Umbilical cord (tissue), 2 donors: ENCODE measurements around the gene CFAP157. TPM values are rescaled to one million over a fixed set of nuclear protein-coding genes. Genes with fewer than 3 reads are reported as not detected.

Experiments used
- DNase-seq: peaks from one replicate; pipeline ENCODE4 v3.0.0-alpha.2; 2015; ENCODE audit warnings: low spot score
- total RNA-seq: library from RNA; depleted of rRNA; stranded (reverse); fragments of >200 nt; gene quantifications from one replicate; pipeline ENCODE4 v1.2.3, GENCODE V29; 2014; ENCODE audit warnings: low replicate concordance; ENCODE audit not compliant: insufficient read depth

The CFAP157 gene
- total RNA-seq, 1 donor from 2014 or later, result 2.9 TPM

GRCh38 chr9:127693143-127693542, 13.6 kb upstream of the CFAP157 start:
- no peak for DNase-seq

GRCh38 chr9:127693697-127694096, 13.1 kb upstream of the CFAP157 start:
- no peak for DNase-seq

GRCh38 chr9:127694890-127695720, 11.7 kb upstream of the CFAP157 start:
- DNase-seq, result no peak

GRCh38 chr9:127697575-127697974, 9.2 kb upstream of the CFAP157 start:
- no peak for DNase-seq

- no peak for DNase-seq
These were observed 8.4 kb upstream of the CFAP157 start for GRCh38 chr9:127698386-127698785.

GRCh38 chr9:127698985-127699670, 7.7 kb upstream of the CFAP157 start:
- peak; percentile 99 for DNase-seq

- DNase-seq, result no peak
These were observed 6.6 kb upstream of the CFAP157 start for GRCh38 chr9:127700140-127700539.

GRCh38 chr9:127700594-127701255, 6.1 kb upstream of the CFAP157 start:
- DNase-seq, result no peak

- no peak for DNase-seq
These were observed 3.4 kb upstream of the CFAP157 start for GRCh38 chr9:127703289-127703946.

- no peak for DNase-seq
These were observed 1.0 kb upstream of the CFAP157 start for GRCh38 chr9:127705577-127706379.

- no peak for DNase-seq
These were observed 978 bp downstream of the CFAP157 start for GRCh38 chr9:127707766-127708165.

GRCh38 chr9:127708952-127709587, 2.3 kb downstream of the CFAP157 start:
- no peak for DNase-seq

GRCh38 chr9:127710204-127710783, 3.5 kb downstream of the CFAP157 start:
- DNase-seq, result no peak

- DNase-seq, result no peak
These were observed 4.5 kb downstream of the CFAP157 start for GRCh38 chr9:127711226-127711701.

- no peak for DNase-seq
These were observed 5.1 kb downstream of the CFAP157 start for GRCh38 chr9:127711831-127712274.

GRCh38 chr9:127712371-127712770, 5.6 kb downstream of the CFAP157 start:
- no peak for DNase-seq

- DNase-seq, result no peak
These were observed 6.1 kb downstream of the CFAP157 start for GRCh38 chr9:127712867-127713266.

- no peak for DNase-seq
These were observed 7.4 kb downstream of the CFAP157 start for GRCh38 chr9:127714020-127714750.

- DNase-seq, result no peak
These were observed 8.2 kb downstream of the CFAP157 start for GRCh38 chr9:127714951-127715469.
